ENCODE measurements around the gene FKBP5. TPM values are rescaled to one million over a fixed set of nuclear protein-coding genes. Genes with fewer than 3 reads are reported as not detected.

The FKBP5 gene
- total RNA-seq, 2 experiments from 2014 or later, result 42.5 to 79.1 TPM

GRCh38 chr6:35610830-35611229, 77.9 kb downstream of the FKBP5 start:
- H3K27ac ChIP-seq (ENCODE audit: low read depth, low read length, poor library complexity, severe bottlenecking), result no peak overlapping the region
- POLR2A ChIA-PET, result interaction anchor here (0.6 kb wide), 3 partner anchors 29 to 344 kb away, joined by 3 to 5 read pairs (median 4); no protein-coding TSS in a partner anchor
- BruUV-seq (replicated peaks), result TSS peak; percentile 16

DNA sequence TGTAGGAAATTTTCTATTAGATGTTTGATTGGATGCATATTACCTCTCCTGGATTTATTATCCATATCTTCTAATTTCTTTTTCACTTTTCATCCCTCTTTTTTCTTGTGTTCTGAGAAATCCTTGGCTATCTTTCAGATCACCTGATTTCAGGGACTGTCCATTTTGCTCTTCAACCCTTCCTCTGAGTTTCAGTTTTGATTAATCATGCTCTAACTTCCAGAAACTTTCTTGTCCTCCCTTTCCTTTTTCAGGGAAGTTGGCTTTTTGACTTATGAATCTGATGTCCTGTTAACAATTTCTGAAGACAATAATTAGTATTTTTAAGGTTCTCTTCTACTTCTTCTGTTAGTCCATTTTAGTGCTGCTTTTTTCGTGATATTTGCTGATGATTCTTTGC, 79.1 kb downstream of the FKBP5 start:
- Histone ChIP-seq H4K20me1 (ENCODE audit: insufficient read depth, low read length) (no peaks in the 10 kb centered on the region), H3K36me3 (ENCODE audit: insufficient read depth, low read length) (peaks cover 88% of the 10 kb centered on the region), H2AFZ (ENCODE audit: low read length) (no peak overlapping the region), H3K79me2 (ENCODE audit: insufficient read depth, low read depth, low read length) (no peaks in the 10 kb centered on the region), H3K9me3 (ENCODE audit: low read length) (no peaks in the 10 kb centered on the region), H3K27ac (ENCODE audit: low read depth, low read length, poor library complexity, severe bottlenecking) (no peak overlapping the region), H3K9me2 (ENCODE audit: insufficient read depth, low read length) (no peaks in the 10 kb centered on the region), H3K4me1 (ENCODE audit: insufficient read depth, low read length, poor library complexity, severe bottlenecking) (no peaks in the 10 kb centered on the region), H3K4me3 (ENCODE audit: low read depth, low read length, poor library complexity, severe bottlenecking) (no peak overlapping the region), H3K4me2 (ENCODE audit: low read length) (no peak overlapping the region)
- no peak for DNase-seq (ENCODE audit: low spot score)
- intact Hi-C loops (cut with micrococcal nuclease; ENCODE audit: unreplicated experiment), result no loop called here
- ChIA-PET POLR2A (interaction anchor here (0.7 kb wide), 1 partner anchor 123 kb away, joined by 4 read pairs; no protein-coding TSS in a partner anchor), CTCF (ENCODE audit: unreplicated experiment) (no interaction called here)
- TF ChIP-seq CTCF (conservative IDR thresholded peaks at IDR 0.05; ENCODE audit: low read length), result no peak
- TSS peak; percentile 20 for BruUV-seq (replicated peaks)

More at GRCh38 chr6:35610830-35611229, 77.9 kb downstream of the FKBP5 start:
- Histone ChIP-seq H3K9me2 (ENCODE audit: insufficient read depth, low read length) (no peaks in the 10 kb centered on the region), H3K4me1 (ENCODE audit: insufficient read depth, low read length, poor library complexity, severe bottlenecking) (no peaks in the 10 kb centered on the region), H3K4me3 (ENCODE audit: low read depth, low read length, poor library complexity, severe bottlenecking) (no peak overlapping the region), H3K36me3 (ENCODE audit: insufficient read depth, low read length) (peaks cover 89% of the 10 kb centered on the region), H3K79me2 (ENCODE audit: insufficient read depth, low read depth, low read length) (no peaks in the 10 kb centered on the region), H2AFZ (ENCODE audit: low read length) (no peak overlapping the region), H3K9me3 (ENCODE audit: low read length) (no peaks in the 10 kb centered on the region), H3K4me2 (ENCODE audit: low read length) (no peak overlapping the region), H4K20me1 (ENCODE audit: insufficient read depth, low read length) (no peaks in the 10 kb centered on the region)
- no peak for TF ChIP-seq EZH2phosphoT487 (IDR thresholded peaks at IDR 0.05; ENCODE audit: borderline replicate concordance, low read depth, low read length)
- CTCF ChIA-PET (ENCODE audit: unreplicated experiment), result no interaction called here
- DNase-seq (ENCODE audit: low spot score), result no peak
- intact Hi-C loops (cut with micrococcal nuclease; ENCODE audit: unreplicated experiment), result no loop called here

DNA sequence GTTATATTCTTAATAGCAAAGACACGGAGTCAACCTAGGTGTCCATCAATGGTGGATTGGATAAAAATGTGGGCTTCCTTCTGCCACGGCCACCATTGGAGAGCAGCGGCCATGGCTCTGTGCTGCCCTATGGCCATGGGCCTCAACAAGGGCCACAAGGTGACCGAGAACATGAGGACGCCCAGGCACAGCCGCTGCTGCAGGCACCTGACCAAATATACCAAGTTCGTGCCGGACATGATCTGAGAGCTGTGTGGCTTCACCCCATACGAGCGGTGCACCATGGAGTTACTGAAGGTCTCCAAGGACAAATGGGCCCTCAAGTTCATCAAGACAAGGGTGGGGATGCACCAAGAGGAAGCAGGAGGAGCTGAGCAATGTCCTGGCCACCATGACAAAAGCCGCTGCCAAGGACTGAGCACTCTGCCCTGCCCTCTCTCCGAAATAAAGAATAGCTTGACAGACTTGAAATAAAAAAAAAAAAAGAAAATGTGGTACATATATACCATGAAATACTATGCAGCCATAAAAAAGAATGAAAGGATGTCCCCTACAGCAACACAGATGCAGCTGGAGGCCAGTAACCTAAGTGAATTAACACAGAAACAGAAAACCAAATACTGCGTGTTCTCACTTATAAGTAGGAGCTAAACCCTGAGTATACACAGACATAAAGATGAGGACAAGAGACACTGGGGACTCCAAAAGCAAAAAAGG, 81.0 kb downstream of the FKBP5 start:
- Histone ChIP-seq H4K20me1 (ENCODE audit: insufficient read depth, low read length) (peaks cover 4% of the 10 kb centered on the region; the same call in 1 of the 2 replicates), H3K36me3 (ENCODE audit: insufficient read depth, low read length) (peaks cover 76% of the 10 kb centered on the region), H3K27ac (ENCODE audit: low read depth, low read length, poor library complexity, severe bottlenecking) (no peak overlapping the region), H3K79me2 (ENCODE audit: insufficient read depth, low read depth, low read length) (no peaks in the 10 kb centered on the region), H3K4me3 (ENCODE audit: low read depth, low read length, poor library complexity, severe bottlenecking) (no peak overlapping the region), H3K4me2 (ENCODE audit: low read length) (no peak overlapping the region), H3K4me1 (ENCODE audit: insufficient read depth, low read length, poor library complexity, severe bottlenecking) (peaks cover 2% of the 10 kb centered on the region), H2AFZ (ENCODE audit: low read length) (no peak overlapping the region), H3K9me2 (ENCODE audit: insufficient read depth, low read length) (no peaks in the 10 kb centered on the region), H3K9me3 (ENCODE audit: low read length) (no peaks in the 10 kb centered on the region)
- POLR2A ChIA-PET, result interaction anchor here (0.6 to 1.0 kb wide), 4 partner anchors 12 to 165 kb away, joined by 3 to 5 read pairs (median 3); no protein-coding TSS in a partner anchor
- no TSS peak for BruUV-seq (replicated peaks)
- CTCF ChIA-PET (ENCODE audit: unreplicated experiment), result interaction anchor here (0.6 kb wide), 1 partner anchor 31 kb away, joined by 3 read pairs; no protein-coding TSS in a partner anchor
- no peak for TF ChIP-seq CTCF (conservative IDR thresholded peaks at IDR 0.05; ENCODE audit: low read length)
- no peak for TF ChIP-seq EZH2phosphoT487 (IDR thresholded peaks at IDR 0.05; ENCODE audit: borderline replicate concordance, low read depth, low read length)
- DNase-seq (ENCODE audit: low spot score), result no peak
- intact Hi-C loops (cut with micrococcal nuclease; ENCODE audit: unreplicated experiment), result no loop called here
